SK-N-MC (cell line): ENCODE results near the gene AASDH.

Source experiments
- EZH2 ChIP-seq: fragments of 200-600 bp; sonication (generic); IDR thresholded peaks from one replicate; pipeline ENCODE4 v1.6.1; 2017; ENCODE audit warnings: antibody characterized with exemption
- FOXP2 ChIP-seq: optimal IDR thresholded peaks from 2 replicates; pipeline ENCODE3; 2011; ENCODE audit warnings: mild to moderate bottlenecking, moderate library complexity; ENCODE audit not compliant: insufficient read depth; ENCODE audit errors: extremely low read length, control extremely low read depth
- POLR2AphosphoS5 ChIP-seq: IDR thresholded peaks from 2 replicates; pipeline ENCODE4 v1.6.1; 2012; ENCODE audit warnings: mild to moderate bottlenecking, low read depth, low read length, borderline replicate concordance

- TF ChIP-seq POLR2AphosphoS5 (no peak), EZH2 (no peak), FOXP2 (no peak)
Observed at GRCh38 chr4:56427179-56427578, 39.9 kb upstream of the AASDH start.
